Endodermal cell (in vitro differentiated cells): ENCODE results near the gene TCTN1. TPM values are rescaled to one million over a fixed set of nuclear protein-coding genes. Genes with fewer than 3 reads are reported as not detected.

Experiments used
- DNase-seq: peaks from one replicate; pipeline ENCODE4 v3.0.0-alpha.2; 2017
- H3K27ac ChIP-seq: 2 replicates; pipeline ENCODE4 v1.5.1; 2013; ENCODE audit warnings: mild to moderate bottlenecking, low read depth, low read length, moderate library complexity
- H3K27me3 ChIP-seq: 2 replicates; pipeline ENCODE4 v1.6.1; 2013; ENCODE audit warnings: mild to moderate bottlenecking, low read length, moderate library complexity; ENCODE audit not compliant: insufficient read depth, control insufficient read depth, poor library complexity, severe bottlenecking
- H3K36me3 ChIP-seq: 2 replicates; pipeline ENCODE4 v1.7.0; 2013; ENCODE audit warnings: mild to moderate bottlenecking, low read length, moderate library complexity; ENCODE audit not compliant: control insufficient read depth, insufficient read depth
- H3K4me1 ChIP-seq: one replicate; pipeline ENCODE4 v1.7.0; 2013; ENCODE audit warnings: low read length; ENCODE audit not compliant: control insufficient read depth, insufficient read depth
- H3K4me3 ChIP-seq: 2 replicates; pipeline ENCODE4 v1.5.1; 2013; ENCODE audit warnings: mild to moderate bottlenecking, low read length, moderate library complexity
- H3K9ac ChIP-seq: 2 replicates; pipeline ENCODE4 v1.6.1; 2013; ENCODE audit warnings: mild to moderate bottlenecking, low read length, moderate library complexity; ENCODE audit not compliant: poor library complexity, severe bottlenecking; ENCODE audit errors: extremely low read depth
- H3K9me3 ChIP-seq: 2 replicates; pipeline ENCODE4 v1.6.1; 2013; ENCODE audit warnings: mild to moderate bottlenecking, low read length, moderate library complexity; ENCODE audit not compliant: control insufficient read depth
- H3K27ac Mint-ChIP-seq: 2 replicates; pipeline ENCODE4 v1.8.0; 2020; ENCODE audit warnings: mixed read lengths
- H3K27me3 Mint-ChIP-seq: 2 replicates; pipeline ENCODE4 v1.8.0; 2021; ENCODE audit warnings: mild to moderate bottlenecking, mixed read lengths; ENCODE audit not compliant: insufficient read depth
- H3K36me3 Mint-ChIP-seq: 2 replicates; pipeline ENCODE4 v1.8.0; 2020; ENCODE audit warnings: low read depth, mixed read lengths
- H3K4me1 Mint-ChIP-seq: 2 replicates; pipeline ENCODE4 v1.8.0; 2020; ENCODE audit warnings: mixed read lengths
- H3K4me3 Mint-ChIP-seq: 2 replicates; pipeline ENCODE4 v1.8.0; 2020; ENCODE audit warnings: mild to moderate bottlenecking, moderate library complexity, mixed read lengths
- H3K9me3 Mint-ChIP-seq: 2 replicates; pipeline ENCODE4 v1.8.0; 2020; ENCODE audit warnings: mild to moderate bottlenecking, mixed read lengths
- CTCF ChIP-seq: fragments of 200-600 bp; sonication (generic); conservative IDR thresholded peaks from 2 replicates; pipeline ENCODE4 v1.5.0; 2021; ENCODE audit warnings: antibody characterized with exemption, mild to moderate bottlenecking
- WGBS, 2 experiments: methylation state at CpG; one replicate each; pipeline versions ENCODE4 v1.1.5 to v1.1.7; 2013; ENCODE audit warnings: missing lambda C conversion rate in 2 of 2, mixed read lengths in 1 of 2; ENCODE audit not compliant: insufficient coverage in 1 of 2, insufficient read length in 1 of 2; 5-methylcytosine and 5-hydroxymethylcytosine counted together
- total RNA-seq, 2 donors: library from RNA; stranded (reverse); fragmentation: NEBNext Ultra II Directional in 1 of 2; extraction: Animal tissue kit (Norgen Biotek cat#: 25700) in 1 of 2; gene quantifications; 2 replicates in 1 of 2; 3 replicates in 1 of 2; pipeline ENCODE4 v1.2.1, GENCODE V29; 2021

TCTN1 gene
- total RNA-seq, 2 donors from 2014 or later, result 29.5 to 44.9 TPM

DNA sequence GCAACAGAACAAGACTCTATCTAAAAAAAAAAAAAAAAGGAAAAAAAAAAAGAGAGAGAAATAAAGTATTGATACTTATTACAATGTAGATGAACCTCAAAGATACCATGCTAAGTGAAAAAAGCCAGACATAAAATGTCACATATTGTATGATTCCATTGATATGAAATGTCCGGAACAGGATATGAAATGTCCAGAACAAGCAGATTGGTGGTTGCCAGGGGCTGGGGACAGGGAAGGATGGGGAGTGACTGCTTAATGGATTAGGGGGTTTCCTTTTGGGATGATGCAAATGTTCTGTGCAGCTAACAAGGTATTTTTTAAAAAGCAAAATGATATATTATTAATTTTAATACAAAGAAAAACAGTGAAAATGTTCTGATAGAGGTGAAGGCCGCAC, 70.0 kb downstream of the TCTN1 start:
- H3K36me3 ChIP-seq, result no peaks in the 10 kb centered on the region
- no peak overlapping the region for H3K4me3 ChIP-seq
- Mint-ChIP-seq H3K27ac (no peak overlapping the region), H3K36me3 (peaks cover 18% of the 10 kb centered on the region), H3K9me3 (peaks cover 5% of the 10 kb centered on the region), H3K4me3 (no peak overlapping the region), H3K4me1 (peaks cover 3% of the 10 kb centered on the region), H3K27me3 (peaks cover 24% of the 10 kb centered on the region)
- 86% methylated on average over 2 of the region's 2 CpGs; no CpG with 5 or more reads in 1 of the 2 experiments for WGBS, 2 experiments
- no peak for TF ChIP-seq CTCF
- H3K27ac ChIP-seq, result no peak overlapping the region
- no peak for DNase-seq
- peaks cover 20% of the 10 kb centered on the region for H3K27me3 ChIP-seq
- H3K4me1 ChIP-seq, result no peaks in the 10 kb centered on the region
- no peaks in the 10 kb centered on the region for H3K9me3 ChIP-seq
- H3K9ac ChIP-seq, result no peak overlapping the region

GRCh38 chr12:110684312-110684836, 70.4 kb downstream of the TCTN1 start:
- H3K27me3 ChIP-seq, result peaks cover 20% of the 10 kb centered on the region
- no peaks in the 10 kb centered on the region for H3K36me3 ChIP-seq
- no peak overlapping the region for H3K9ac ChIP-seq
- H3K36me3 Mint-ChIP-seq, result peaks cover 18% of the 10 kb centered on the region
- H3K9me3 ChIP-seq, result no peaks in the 10 kb centered on the region
- H3K4me3 Mint-ChIP-seq, result no peak overlapping the region
- no peak overlapping the region for H3K4me3 ChIP-seq
- no peak overlapping the region for H3K27ac ChIP-seq
- no peak for DNase-seq
- H3K4me1 ChIP-seq, result no peaks in the 10 kb centered on the region
- H3K27ac Mint-ChIP-seq, result no peak overlapping the region
- H3K27me3 Mint-ChIP-seq, result peaks cover 24% of the 10 kb centered on the region
- 76 to 80% methylated on average over 5 of the region's 7 CpGs for WGBS, 2 experiments
- peaks cover 5% of the 10 kb centered on the region for H3K9me3 Mint-ChIP-seq
- peaks cover 4% of the 10 kb centered on the region for H3K4me1 Mint-ChIP-seq
- TF ChIP-seq CTCF, result no peak

GRCh38 chr12:110686294-110686903, 72.5 kb downstream of the TCTN1 start:
- no peak overlapping the region for H3K4me3 ChIP-seq
- no peak overlapping the region for H3K4me3 Mint-ChIP-seq

More at GRCh38 chr12:110686294-110686903, 72.5 kb downstream of the TCTN1 start:
- H3K4me1 ChIP-seq, result peaks cover 2% of the 10 kb centered on the region
- H3K9ac ChIP-seq, result no peak overlapping the region
- Mint-ChIP-seq H3K9me3 (peaks cover 5% of the 10 kb centered on the region), H3K36me3 (peaks cover 16% of the 10 kb centered on the region), H3K27ac (no peak overlapping the region), H3K4me1 (peaks cover 13% of the 10 kb centered on the region), H3K27me3 (peaks cover 24% of the 10 kb centered on the region)
- TF ChIP-seq CTCF, result no peak
- no peaks in the 10 kb centered on the region for H3K36me3 ChIP-seq
- H3K9me3 ChIP-seq, result no peaks in the 10 kb centered on the region
- H3K27me3 ChIP-seq, result peaks cover 20% of the 10 kb centered on the region
- 76 to 90% methylated on average over 2 to 3 of the region's 3 CpGs for WGBS, 2 experiments
- no peak overlapping the region for H3K27ac ChIP-seq
- DNase-seq, result no peak
